Endodermal cell (in vitro differentiated cells): ENCODE results near the gene SUN2. TPM values are rescaled to one million over a fixed set of nuclear protein-coding genes. Genes with fewer than 3 reads are reported as not detected.

ENCODE experiments used
- DNase-seq: peaks from one replicate; pipeline ENCODE4 v3.0.0-alpha.2; 2017
- H3K27ac ChIP-seq: 2 replicates; pipeline ENCODE4 v1.5.1; 2013; ENCODE audit warnings: mild to moderate bottlenecking, low read depth, low read length, moderate library complexity
- H3K27me3 ChIP-seq: 2 replicates; pipeline ENCODE4 v1.6.1; 2013; ENCODE audit warnings: mild to moderate bottlenecking, low read length, moderate library complexity; ENCODE audit not compliant: insufficient read depth, control insufficient read depth, poor library complexity, severe bottlenecking
- H3K36me3 ChIP-seq: 2 replicates; pipeline ENCODE4 v1.7.0; 2013; ENCODE audit warnings: mild to moderate bottlenecking, low read length, moderate library complexity; ENCODE audit not compliant: control insufficient read depth, insufficient read depth
- H3K4me1 ChIP-seq: one replicate; pipeline ENCODE4 v1.7.0; 2013; ENCODE audit warnings: low read length; ENCODE audit not compliant: control insufficient read depth, insufficient read depth
- H3K4me3 ChIP-seq: 2 replicates; pipeline ENCODE4 v1.5.1; 2013; ENCODE audit warnings: mild to moderate bottlenecking, low read length, moderate library complexity
- H3K9ac ChIP-seq: 2 replicates; pipeline ENCODE4 v1.6.1; 2013; ENCODE audit warnings: mild to moderate bottlenecking, low read length, moderate library complexity; ENCODE audit not compliant: poor library complexity, severe bottlenecking; ENCODE audit errors: extremely low read depth
- H3K9me3 ChIP-seq: 2 replicates; pipeline ENCODE4 v1.6.1; 2013; ENCODE audit warnings: mild to moderate bottlenecking, low read length, moderate library complexity; ENCODE audit not compliant: control insufficient read depth
- H3K27ac Mint-ChIP-seq: 2 replicates; pipeline ENCODE4 v1.8.0; 2020; ENCODE audit warnings: mixed read lengths
- H3K27me3 Mint-ChIP-seq: 2 replicates; pipeline ENCODE4 v1.8.0; 2021; ENCODE audit warnings: mild to moderate bottlenecking, mixed read lengths; ENCODE audit not compliant: insufficient read depth
- H3K36me3 Mint-ChIP-seq: 2 replicates; pipeline ENCODE4 v1.8.0; 2020; ENCODE audit warnings: low read depth, mixed read lengths
- H3K4me1 Mint-ChIP-seq: 2 replicates; pipeline ENCODE4 v1.8.0; 2020; ENCODE audit warnings: mixed read lengths
- H3K4me3 Mint-ChIP-seq: 2 replicates; pipeline ENCODE4 v1.8.0; 2020; ENCODE audit warnings: mild to moderate bottlenecking, moderate library complexity, mixed read lengths
- H3K9me3 Mint-ChIP-seq: 2 replicates; pipeline ENCODE4 v1.8.0; 2020; ENCODE audit warnings: mild to moderate bottlenecking, mixed read lengths
- CTCF ChIP-seq: fragments of 200-600 bp; sonication (generic); conservative IDR thresholded peaks from 2 replicates; pipeline ENCODE4 v1.5.0; 2021; ENCODE audit warnings: antibody characterized with exemption, mild to moderate bottlenecking
- WGBS, 2 experiments: methylation state at CpG; one replicate each; pipeline versions ENCODE4 v1.1.5 to v1.1.7; 2013; ENCODE audit warnings: missing lambda C conversion rate in 2 of 2, mixed read lengths in 1 of 2; ENCODE audit not compliant: insufficient coverage in 1 of 2, insufficient read length in 1 of 2; 5-methylcytosine and 5-hydroxymethylcytosine counted together
- total RNA-seq, 2 donors: library from RNA; stranded (reverse); fragmentation: NEBNext Ultra II Directional in 1 of 2; extraction: Animal tissue kit (Norgen Biotek cat#: 25700) in 1 of 2; gene quantifications; 2 replicates in 1 of 2; 3 replicates in 1 of 2; pipeline ENCODE4 v1.2.1, GENCODE V29; 2021

The SUN2 gene
- total RNA-seq, 2 donors from 2014 or later: 23.0 to 32.4 TPM

DNA sequence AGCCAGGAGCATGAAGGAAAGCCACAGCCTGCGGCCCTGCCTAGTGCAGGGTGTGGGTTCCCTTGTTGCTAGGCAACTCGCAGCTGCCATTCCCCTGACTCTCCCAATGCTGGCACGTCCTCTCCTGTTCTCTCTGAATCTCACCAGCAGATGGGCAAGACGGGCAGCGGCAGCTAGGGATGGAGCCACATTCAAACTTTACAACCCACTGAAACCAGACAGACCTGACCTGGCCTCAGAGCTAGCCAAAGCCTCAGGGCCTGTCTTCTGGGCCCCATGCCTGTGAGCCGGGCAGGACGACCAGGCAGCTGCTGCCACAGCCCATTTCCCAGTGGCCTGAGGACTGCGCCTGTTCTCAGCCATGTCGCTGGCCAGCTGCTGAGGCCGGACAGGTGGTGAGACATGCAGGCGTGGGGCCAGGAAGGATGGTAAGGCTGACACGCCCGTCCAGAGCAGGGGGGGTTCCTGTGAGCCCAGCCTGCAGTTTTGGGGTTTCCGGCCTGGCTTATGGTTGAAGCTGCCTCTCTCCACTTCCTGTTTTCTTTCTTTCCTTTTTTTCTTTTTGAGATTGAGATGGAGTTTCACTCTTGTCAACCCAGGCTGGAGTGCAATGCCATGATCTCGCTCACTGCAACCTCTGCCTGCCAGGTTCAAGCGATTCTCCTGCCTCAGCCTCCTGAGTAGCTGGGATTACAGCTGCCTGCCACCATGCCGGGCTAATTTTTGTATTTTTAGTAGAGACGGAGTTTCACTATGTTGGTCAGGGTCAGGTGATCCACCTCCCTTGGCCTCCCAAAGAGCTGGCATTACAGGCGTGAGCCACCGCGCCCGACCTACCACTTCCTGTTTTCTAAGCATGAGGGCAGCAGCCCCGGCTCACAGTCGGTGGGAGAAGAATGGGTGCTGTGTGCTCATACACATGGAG is 4.1 kb downstream of the SUN2 start:
- Mint-ChIP-seq H3K4me3 (no peak overlapping the region), H3K9me3 (no peaks in the 10 kb centered on the region), H3K27ac (no peak overlapping the region), H3K36me3 (peaks cover 29% of the 10 kb centered on the region), H3K4me1 (peaks cover 19% of the 10 kb centered on the region), H3K27me3 (peaks cover 2% of the 10 kb centered on the region)
- Histone ChIP-seq H3K27ac (no peak overlapping the region), H3K27me3 (peaks cover 2% of the 10 kb centered on the region), H3K9ac (no peak overlapping the region), H3K9me3 (no peaks in the 10 kb centered on the region), H3K4me1 (peaks cover 9% of the 10 kb centered on the region), H3K36me3 (peaks cover 31% of the 10 kb centered on the region), H3K4me3 (no peak overlapping the region)
- no peak for DNase-seq
- 89 to 96% methylated on average over 20 to 24 of the region's 24 CpGs for WGBS, 2 experiments
- TF ChIP-seq CTCF: no peak

- TF ChIP-seq CTCF: no peak
- Mint-ChIP-seq H3K4me1 (peaks cover 15% of the 10 kb centered on the region), H3K27ac (no peak overlapping the region), H3K36me3 (peaks cover 30% of the 10 kb centered on the region), H3K9me3 (no peaks in the 10 kb centered on the region), H3K4me3 (no peak overlapping the region), H3K27me3 (no peaks in the 10 kb centered on the region)
- peaks cover 8% of the 10 kb centered on the region for H3K4me1 ChIP-seq
- H3K27me3 ChIP-seq: no peaks in the 10 kb centered on the region
- DNase-seq: no peak
- H3K27ac ChIP-seq: no peak overlapping the region
- no peak overlapping the region for H3K4me3 ChIP-seq
- H3K9me3 ChIP-seq: no peaks in the 10 kb centered on the region
- WGBS, 2 experiments: 94% methylated on average over 6 to 12 of the region's 12 CpGs
- peaks cover 36% of the 10 kb centered on the region for H3K36me3 ChIP-seq
- no peak overlapping the region for H3K9ac ChIP-seq
These were observed 4.8 kb downstream of the SUN2 start for GRCh38 chr22:38751066-38751421.

DNA sequence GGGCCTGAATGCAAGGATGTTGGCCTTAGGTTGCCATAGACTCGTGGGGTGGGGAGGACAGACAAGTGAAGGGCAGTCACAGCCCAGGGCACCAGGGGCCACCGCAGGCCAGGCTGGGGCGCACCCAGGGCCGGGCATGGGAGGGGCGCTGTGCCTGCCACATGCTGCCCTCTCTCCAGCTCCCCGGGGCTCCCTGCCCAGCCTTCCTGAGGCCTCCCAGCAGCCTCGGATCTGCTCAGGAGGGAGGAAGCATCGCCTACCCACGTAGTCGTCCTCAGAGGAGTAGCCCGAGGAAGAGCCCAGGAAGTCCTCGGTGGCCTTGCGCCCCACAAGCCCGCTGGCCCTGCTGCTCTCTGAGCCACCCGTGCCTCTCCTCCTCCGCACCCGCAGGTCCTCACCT is 5.2 kb downstream of the SUN2 start:
- H3K36me3 Mint-ChIP-seq: peaks cover 33% of the 10 kb centered on the region
- Histone ChIP-seq H3K9me3 (no peaks in the 10 kb centered on the region), H3K36me3 (peaks cover 39% of the 10 kb centered on the region), H3K4me1 (peaks cover 8% of the 10 kb centered on the region), H3K27ac (no peak overlapping the region), H3K9ac (no peak overlapping the region), H3K4me3 (no peak overlapping the region), H3K27me3 (no peaks in the 10 kb centered on the region)
- no peaks in the 10 kb centered on the region for H3K9me3 Mint-ChIP-seq
- no peak overlapping the region for H3K27ac Mint-ChIP-seq
- H3K4me3 Mint-ChIP-seq: no peak overlapping the region
- no peak for TF ChIP-seq CTCF
- no peak for DNase-seq
- 92 to 95% methylated on average over 14 to 17 of the region's 17 CpGs for WGBS, 2 experiments
- peaks cover 15% of the 10 kb centered on the region for H3K4me1 Mint-ChIP-seq
- no peaks in the 10 kb centered on the region for H3K27me3 Mint-ChIP-seq
